ENCODE results near the gene ATM.

- TF ChIP-seq CTCF (IDR thresholded peaks at IDR 0.05; ENCODE audit: low read depth, low read length) = no peak
- no peak for TF ChIP-seq EZH2phosphoT487 (IDR thresholded peaks at IDR 0.05; ENCODE audit: low read depth)
Observed at GRCh38 chr11:108278546-108278945, 55.7 kb downstream of the ATM start.

All from OCI-LY3 (cell line).